Osteocyte (in vitro differentiated cells): ENCODE results near the gene IFNG-AS1. TPM values are rescaled to one million over a fixed set of nuclear protein-coding genes. Genes with fewer than 3 reads are reported as not detected.

Source experiments
- DNase-seq: peaks from one replicate; pipeline ENCODE4 v3.0.0; 2021; ENCODE audit warnings: mixed read lengths; ENCODE audit not compliant: unreplicated experiment; ENCODE audit errors: extremely low spot score
- H3K27ac Mint-ChIP-seq: one replicate; pipeline ENCODE4 v1.8.0; 2021; ENCODE audit warnings: mild to moderate bottlenecking, mixed read lengths; ENCODE audit not compliant: unreplicated experiment
- H3K27me3 Mint-ChIP-seq: one replicate; pipeline ENCODE4 v1.8.0; 2021; ENCODE audit warnings: mixed read lengths; ENCODE audit not compliant: unreplicated experiment
- H3K36me3 Mint-ChIP-seq: one replicate; pipeline ENCODE4 v1.8.0; 2021; ENCODE audit warnings: mixed read lengths; ENCODE audit not compliant: unreplicated experiment
- H3K4me1 Mint-ChIP-seq: one replicate; pipeline ENCODE4 v1.8.0; 2021; ENCODE audit warnings: mixed read lengths; ENCODE audit not compliant: unreplicated experiment
- H3K4me3 Mint-ChIP-seq: one replicate; pipeline ENCODE4 v1.8.0; 2021; ENCODE audit warnings: mild to moderate bottlenecking, moderate library complexity, mixed read lengths; ENCODE audit not compliant: unreplicated experiment
- H3K9me3 Mint-ChIP-seq: one replicate; pipeline ENCODE4 v1.8.0; 2021; ENCODE audit warnings: mixed read lengths; ENCODE audit not compliant: unreplicated experiment
- long read RNA-seq: library from polyadenylated mRNA; unstranded; transcript quantifications from one replicate; pipeline ENCODE4 v2.0.0, GENCODE V29; 2021
- total RNA-seq: library from RNA; stranded (reverse); gene quantifications from 2 replicates; pipeline ENCODE4 v1.2.1, GENCODE V29; 2021
- TF ChIP-seq, protein P1 (sequence below): fragments of 200-600 bp; sonication (generic); IDR thresholded peaks from 2 replicates; pipeline ENCODE4 v1.5.0; 2021; ENCODE audit warnings: antibody characterized with exemption, mild to moderate bottlenecking, moderate library complexity

IFNG-AS1 gene
- not detected in 2 replicates for total RNA-seq
- long read RNA-seq = 0 reads

DNA sequence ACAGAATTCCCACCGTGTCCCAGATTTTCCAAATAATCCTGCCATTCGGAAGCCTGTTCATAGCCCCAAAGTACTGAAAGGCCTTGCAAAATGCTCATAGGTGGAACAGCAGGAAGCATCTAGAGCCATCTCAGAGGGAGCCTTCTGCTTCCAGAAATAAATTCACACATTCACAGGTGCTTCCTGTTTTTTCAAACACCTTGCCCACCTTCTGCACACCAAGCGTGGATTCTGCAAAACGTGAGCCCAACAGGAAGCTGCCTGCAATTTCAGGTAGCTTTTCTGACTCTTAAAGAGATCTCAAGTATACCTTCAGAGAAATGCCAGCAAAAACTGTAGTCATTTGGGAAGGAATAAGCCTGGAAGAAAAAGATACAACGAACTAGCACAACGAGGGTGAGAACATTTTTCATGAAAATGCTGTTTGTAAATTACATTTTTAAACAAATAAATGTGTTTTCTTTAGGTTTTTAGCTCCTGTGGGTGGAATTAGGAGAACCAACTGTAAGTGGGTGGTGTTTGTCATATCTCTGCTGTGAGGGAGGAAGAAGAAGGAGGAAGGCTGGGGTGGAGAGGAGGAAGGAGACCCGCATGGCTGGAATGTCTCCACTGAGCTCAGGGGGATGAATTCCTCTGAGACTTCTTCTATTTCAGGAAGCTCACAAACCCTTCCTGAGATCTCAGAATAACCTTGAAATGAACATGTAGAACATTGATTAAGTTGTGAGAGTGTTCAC lies at the start of gene IFNG-AS1:
TSS of gene IFNG-AS1 (plus strand) at position 264 of the 737 bp plus-strand sequence.
- no peak for DNase-seq

DNA sequence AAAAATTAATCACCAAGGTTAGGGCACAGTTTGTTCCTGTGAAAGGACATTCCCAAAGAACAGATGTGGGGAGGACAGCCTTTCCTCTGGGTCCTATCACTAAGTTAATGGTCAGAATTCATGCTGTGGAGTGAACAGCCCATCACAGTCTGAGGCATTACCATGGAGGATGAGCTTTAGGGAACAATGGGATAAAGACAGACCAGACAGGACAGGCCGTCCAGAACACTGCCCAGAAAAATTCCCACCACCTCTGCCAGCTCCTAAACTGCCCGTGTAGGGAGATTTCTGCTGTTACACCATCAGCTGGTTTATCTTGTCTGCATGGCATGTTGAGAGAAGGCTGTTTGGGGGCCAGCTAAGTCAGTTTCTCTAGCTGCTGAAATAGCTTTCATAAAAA lies 49.6 kb upstream of the IFNG-AS1 start:
- DNase-seq = no peak
- H3K36me3 Mint-ChIP-seq = no peaks in the 10 kb centered on the region
- no peaks in the 10 kb centered on the region for H3K9me3 Mint-ChIP-seq
- H3K27me3 Mint-ChIP-seq = no peaks in the 10 kb centered on the region
- H3K4me3 Mint-ChIP-seq = no peak overlapping the region
- H3K27ac Mint-ChIP-seq = no peak overlapping the region
- TF ChIP-seq, protein P1, sequence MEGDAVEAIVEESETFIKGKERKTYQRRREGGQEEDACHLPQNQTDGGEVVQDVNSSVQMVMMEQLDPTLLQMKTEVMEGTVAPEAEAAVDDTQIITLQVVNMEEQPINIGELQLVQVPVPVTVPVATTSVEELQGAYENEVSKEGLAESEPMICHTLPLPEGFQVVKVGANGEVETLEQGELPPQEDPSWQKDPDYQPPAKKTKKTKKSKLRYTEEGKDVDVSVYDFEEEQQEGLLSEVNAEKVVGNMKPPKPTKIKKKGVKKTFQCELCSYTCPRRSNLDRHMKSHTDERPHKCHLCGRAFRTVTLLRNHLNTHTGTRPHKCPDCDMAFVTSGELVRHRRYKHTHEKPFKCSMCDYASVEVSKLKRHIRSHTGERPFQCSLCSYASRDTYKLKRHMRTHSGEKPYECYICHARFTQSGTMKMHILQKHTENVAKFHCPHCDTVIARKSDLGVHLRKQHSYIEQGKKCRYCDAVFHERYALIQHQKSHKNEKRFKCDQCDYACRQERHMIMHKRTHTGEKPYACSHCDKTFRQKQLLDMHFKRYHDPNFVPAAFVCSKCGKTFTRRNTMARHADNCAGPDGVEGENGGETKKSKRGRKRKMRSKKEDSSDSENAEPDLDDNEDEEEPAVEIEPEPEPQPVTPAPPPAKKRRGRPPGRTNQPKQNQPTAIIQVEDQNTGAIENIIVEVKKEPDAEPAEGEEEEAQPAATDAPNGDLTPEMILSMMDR = no peak
- peaks cover 10% of the 10 kb centered on the region for H3K4me1 Mint-ChIP-seq

More for the DNA sequence above, at the start of gene IFNG-AS1:
- Mint-ChIP-seq H3K9me3 (no peaks in the 10 kb centered on the region), H3K27ac (no peak within 1 kb of the TSS), H3K4me1 (no peaks in the 10 kb centered on the region), H3K4me3 (no peak within 1 kb of the TSS), H3K36me3 (no peaks in the 10 kb centered on the region), H3K27me3 (no peaks in the 10 kb centered on the region)
- TF ChIP-seq, protein P1 = no peak

DNA sequence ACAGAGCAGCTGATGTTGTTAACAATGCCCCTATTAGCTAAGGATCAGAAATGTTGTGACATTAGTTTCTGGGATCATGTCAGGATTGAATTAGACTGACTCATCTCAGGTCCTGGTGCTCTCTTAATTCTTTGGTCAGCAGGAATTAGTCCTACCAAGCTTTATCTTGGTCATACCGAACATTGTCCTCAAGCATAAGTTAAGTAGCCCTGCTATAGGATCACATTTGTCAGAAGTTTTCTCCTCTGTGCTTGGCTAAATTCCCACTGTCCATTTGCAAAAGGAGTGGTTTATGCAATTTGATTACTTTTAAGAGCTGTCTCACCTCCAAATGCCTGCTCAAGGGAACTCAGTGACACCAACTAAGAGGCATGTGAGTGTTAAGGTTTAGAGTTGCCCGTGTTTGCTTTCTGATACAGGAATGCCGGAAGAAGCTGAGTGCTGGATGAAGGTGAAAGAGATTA lies 48.4 kb upstream of the IFNG-AS1 start:
- H3K4me3 Mint-ChIP-seq = no peak overlapping the region
- H3K36me3 Mint-ChIP-seq = no peaks in the 10 kb centered on the region
- H3K4me1 Mint-ChIP-seq = peaks cover 10% of the 10 kb centered on the region
- no peak for DNase-seq
- H3K27ac Mint-ChIP-seq = no peak overlapping the region
- TF ChIP-seq, protein P1 = no peak
- no peaks in the 10 kb centered on the region for H3K27me3 Mint-ChIP-seq
- no peaks in the 10 kb centered on the region for H3K9me3 Mint-ChIP-seq

DNA sequence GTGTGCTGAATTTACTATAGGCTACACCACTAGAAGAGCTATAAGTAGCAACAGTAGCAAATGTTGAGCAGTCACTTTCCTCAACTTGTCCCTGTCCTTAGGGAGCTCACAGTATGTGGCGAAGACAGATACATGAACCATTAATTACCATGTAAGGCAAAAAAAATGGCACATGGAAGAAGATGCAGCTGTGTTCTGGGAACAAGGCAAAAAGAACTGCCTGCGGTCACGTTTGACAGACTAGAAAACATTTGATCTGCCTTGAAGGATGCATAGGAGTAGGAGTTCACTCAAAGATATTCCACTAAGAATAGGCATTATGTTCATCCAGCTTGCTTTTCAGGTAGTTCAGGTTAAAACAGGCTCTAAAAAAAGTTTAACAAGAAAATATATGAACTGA lies 46.5 kb upstream of the IFNG-AS1 start:
- no peaks in the 10 kb centered on the region for H3K27me3 Mint-ChIP-seq
- no peak overlapping the region for H3K4me3 Mint-ChIP-seq
- H3K9me3 Mint-ChIP-seq = no peaks in the 10 kb centered on the region
- peaks cover 10% of the 10 kb centered on the region for H3K4me1 Mint-ChIP-seq
- H3K27ac Mint-ChIP-seq = no peak overlapping the region
- no peak for DNase-seq
- TF ChIP-seq, protein P1 = no peak
- no peaks in the 10 kb centered on the region for H3K36me3 Mint-ChIP-seq

DNA sequence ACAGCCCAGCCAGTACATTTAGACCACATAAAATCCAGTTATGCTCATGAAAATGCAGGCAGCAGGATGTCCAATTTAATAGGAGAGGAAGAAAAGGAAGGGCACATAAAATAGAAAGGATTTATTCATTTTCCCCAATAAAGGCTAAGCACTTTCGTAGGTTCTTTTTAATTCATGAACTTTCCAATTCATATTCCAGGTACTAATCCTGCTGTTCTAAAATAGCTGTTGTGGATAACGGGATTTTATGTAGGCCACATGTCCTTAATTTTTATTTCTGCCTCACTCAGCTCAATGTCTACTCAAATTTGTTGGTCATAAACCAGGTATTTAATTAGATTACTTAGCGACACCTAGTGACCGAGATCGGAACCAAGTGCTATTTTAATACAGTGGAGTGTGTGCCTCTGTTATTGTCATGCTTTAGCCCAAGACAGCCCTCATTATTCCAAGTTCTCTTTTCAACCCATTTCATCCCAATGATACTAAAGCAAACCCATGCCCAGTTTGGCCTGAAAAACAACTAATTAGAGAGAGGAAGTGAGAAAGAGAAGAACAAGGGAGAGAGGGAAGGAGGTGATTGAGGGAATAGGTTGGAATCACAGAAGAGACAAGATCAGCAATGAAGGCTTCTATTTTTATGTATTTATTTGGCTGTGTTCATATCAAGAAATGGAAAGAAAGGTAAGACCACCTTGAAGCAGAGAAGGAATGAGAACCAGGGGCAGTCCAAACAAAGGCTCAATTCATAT lies 45.9 kb upstream of the IFNG-AS1 start:
- no peak overlapping the region for H3K4me3 Mint-ChIP-seq
- H3K9me3 Mint-ChIP-seq = no peaks in the 10 kb centered on the region
- H3K27ac Mint-ChIP-seq = no peak overlapping the region
- DNase-seq = peak; percentile 85
- no peaks in the 10 kb centered on the region for H3K27me3 Mint-ChIP-seq
- H3K36me3 Mint-ChIP-seq = no peaks in the 10 kb centered on the region
- peaks cover 10% of the 10 kb centered on the region for H3K4me1 Mint-ChIP-seq
- TF ChIP-seq, protein P1 = peak; percentile 80
